ENCODE measurements around the gene RAMP3. TPM values are rescaled to one million over a fixed set of nuclear protein-coding genes. Genes with fewer than 3 reads are reported as not detected.

RAMP3 gene
- total RNA-seq, 1 donor from 2014 or later: 183 TPM

- Histone ChIP-seq H3K27me3 (ENCODE audit: low read depth) (no peaks in the 10 kb centered on the region), H3K36me3 (no peaks in the 10 kb centered on the region), H3K4me1 (no peaks in the 10 kb centered on the region), H3K27ac (no peak overlapping the region), H3K9me3 (no peaks in the 10 kb centered on the region), H3K4me3 (no peak overlapping the region)
- TF ChIP-seq CTCF (IDR thresholded peaks at IDR 0.05): no peak
- DNase-seq (no peak), ATAC-seq (no peak)
- intact Hi-C loops (cut with DNase I): no loop called here
Observed at GRCh38 chr7:45133352-45133751, 24.2 kb upstream of the RAMP3 start.

- no peaks in the 10 kb centered on the region for H3K36me3 ChIP-seq
- no peak overlapping the region for H3K4me3 ChIP-seq
- ATAC-seq (no peak), DNase-seq (no peak)
- no peak for TF ChIP-seq CTCF (IDR thresholded peaks at IDR 0.05)
- H3K4me1 ChIP-seq: no peaks in the 10 kb centered on the region
- H3K27me3 ChIP-seq (ENCODE audit: low read depth): no peaks in the 10 kb centered on the region
- H3K27ac ChIP-seq: no peak overlapping the region
- no peaks in the 10 kb centered on the region for H3K9me3 ChIP-seq
- intact Hi-C loops (cut with DNase I): no loop called here
Observed at GRCh38 chr7:45133877-45134276, 23.7 kb upstream of the RAMP3 start.

- Histone ChIP-seq H3K9me3 (no peaks in the 10 kb centered on the region), H3K27me3 (ENCODE audit: low read depth) (no peaks in the 10 kb centered on the region), H3K27ac (no peak overlapping the region), H3K36me3 (no peaks in the 10 kb centered on the region), H3K4me3 (no peak overlapping the region), H3K4me1 (no peaks in the 10 kb centered on the region)
- ATAC-seq: peak; percentile 78 to 88
- no peak for DNase-seq
- peak; percentile 86 for TF ChIP-seq CTCF (IDR thresholded peaks at IDR 0.05)
- intact Hi-C loops (cut with DNase I): no loop called here
Observed at GRCh38 chr7:45136106-45137060, 21.2 kb upstream of the RAMP3 start.

GRCh38 chr7:45138433-45139267 is 18.9 kb upstream of the RAMP3 start:
- Histone ChIP-seq H3K27me3 (ENCODE audit: low read depth) (no peaks in the 10 kb centered on the region), H3K27ac (no peak overlapping the region), H3K9me3 (no peaks in the 10 kb centered on the region), H3K36me3 (no peaks in the 10 kb centered on the region), H3K4me3 (no peak overlapping the region), H3K4me1 (no peaks in the 10 kb centered on the region)
- ATAC-seq: no peak
- DNase-seq: no peak
- no peak for TF ChIP-seq CTCF (IDR thresholded peaks at IDR 0.05)
- intact Hi-C loops (cut with DNase I): no loop called here

GRCh38 chr7:45140827-45141226 is 16.8 kb upstream of the RAMP3 start:
- intact Hi-C loops (cut with DNase I): no loop called here
- TF ChIP-seq CTCF (IDR thresholded peaks at IDR 0.05): no peak
- DNase-seq: no peak

More at GRCh38 chr7:45140827-45141226, 16.8 kb upstream of the RAMP3 start:
- H3K4me1 ChIP-seq: no peaks in the 10 kb centered on the region
- no peak overlapping the region for H3K4me3 ChIP-seq
- ATAC-seq: no peak
- no peaks in the 10 kb centered on the region for H3K36me3 ChIP-seq
- H3K27me3 ChIP-seq (ENCODE audit: low read depth): no peaks in the 10 kb centered on the region
- H3K9me3 ChIP-seq: no peaks in the 10 kb centered on the region
- no peak overlapping the region for H3K27ac ChIP-seq

All from lower lobe of right lung (tissue), 2 donors.